HepG2 (cell line): ENCODE data around the gene CCL27. TPM values are rescaled to one million over a fixed set of nuclear protein-coding genes. Genes with fewer than 3 reads are reported as not detected.

ENCODE experiments used
- ATF1 ChIP-seq: IDR thresholded peaks from 2 replicates; pipeline ENCODE4 v1.6.1; 2016; ENCODE audit warnings: mild to moderate bottlenecking, control low read depth
- CEBPG ChIP-seq: IDR thresholded peaks from 2 replicates; pipeline ENCODE4 v1.6.1; 2016
- ETV5 ChIP-seq: IDR thresholded peaks from 2 replicates; pipeline ENCODE4 v1.6.1; 2018; ENCODE audit warnings: missing biosample characterization, missing genetic modification reagents, inconsistent platforms, borderline replicate concordance
- HNF4A ChIP-seq: sonication (generic); formaldehyde crosslinking; IDR thresholded peaks from 2 replicates; pipeline ENCODE4 v1.4.0; 2020; ENCODE audit warnings: missing genetic modification reagents
- ISL2 ChIP-seq: sonication (generic); formaldehyde crosslinking; IDR thresholded peaks from 2 replicates; pipeline ENCODE4 v1.5.0; 2020; ENCODE audit warnings: missing genetic modification reagents
- KDM3A ChIP-seq: IDR thresholded peaks from 2 replicates; pipeline ENCODE4 v1.6.1; 2018; ENCODE audit warnings: low read depth, missing compliant biosample characterization
- MTF2 ChIP-seq: sonication (generic); formaldehyde crosslinking; IDR thresholded peaks from 2 replicates; pipeline ENCODE4 v1.5.0; 2020; ENCODE audit warnings: missing genetic modification reagents, borderline replicate concordance
- PAF1 ChIP-seq: IDR thresholded peaks from 2 replicates; pipeline ENCODE4 v1.6.1; 2016; ENCODE audit warnings: missing genetic modification reagents, missing compliant biosample characterization
- POLR2G ChIP-seq: fragments of 200-400 bp; formaldehyde crosslinking; IDR thresholded peaks from 2 replicates; pipeline ENCODE4 v1.6.1; 2018; ENCODE audit warnings: mild to moderate bottlenecking, low read depth, low read length, moderate library complexity
- RCOR2 ChIP-seq: IDR thresholded peaks from 2 replicates; pipeline ENCODE4 v1.6.1; 2016; ENCODE audit warnings: missing biosample characterization, missing genetic modification reagents
- SP5 ChIP-seq: IDR thresholded peaks from 2 replicates; pipeline ENCODE4 v1.6.1; 2016; ENCODE audit warnings: low read depth, borderline replicate concordance
- SRSF9 ChIP-seq: fragments of 200-400 bp; formaldehyde crosslinking; IDR thresholded peaks from 2 replicates; pipeline ENCODE4 v1.6.1; 2018; ENCODE audit warnings: borderline replicate concordance, mild to moderate bottlenecking, low read depth, low read length; ENCODE audit not compliant: insufficient read depth, poor library complexity, severe bottlenecking
- TGIF2 ChIP-seq: IDR thresholded peaks from 2 replicates; pipeline ENCODE4 v1.6.1; 2016; ENCODE audit warnings: control low read depth, missing compliant biosample characterization
- ZNF256 ChIP-seq: sonication (generic); formaldehyde crosslinking; conservative IDR thresholded peaks from 2 replicates; pipeline ENCODE4 v1.4.0; 2020; ENCODE audit warnings: missing genetic modification reagents
- ZNF337 ChIP-seq: sonication (generic); formaldehyde crosslinking; IDR thresholded peaks from 2 replicates; pipeline ENCODE4 v1.5.1; 2020; ENCODE audit warnings: missing genetic modification reagents, low read depth, mild to moderate bottlenecking, borderline replicate concordance
- ZNF496 ChIP-seq: sonication (generic); formaldehyde crosslinking; IDR thresholded peaks from 2 replicates; pipeline ENCODE4 v1.8.1; 2023; ENCODE audit warnings: mild to moderate bottlenecking, moderate library complexity, missing genetic modification reagents; ENCODE audit not compliant: insufficient replicate concordance
- ZNF615 ChIP-seq: sonication (generic); formaldehyde crosslinking; IDR thresholded peaks from 2 replicates; pipeline ENCODE4 v1.5.0; 2020; ENCODE audit warnings: mild to moderate bottlenecking, missing genetic modification reagents, borderline replicate concordance
- ZNF674 ChIP-seq: sonication (generic); formaldehyde crosslinking; IDR thresholded peaks from 2 replicates; pipeline ENCODE4 v1.5.0; 2020; ENCODE audit warnings: low read depth, mild to moderate bottlenecking, missing genetic modification reagents
- ZNF768 ChIP-seq: sonication (generic); formaldehyde crosslinking; IDR thresholded peaks from 2 replicates; pipeline ENCODE4 v1.4.0; 2020; ENCODE audit warnings: missing genetic modification reagents
- ZNF776 ChIP-seq: sonication (generic); formaldehyde crosslinking; IDR thresholded peaks from 2 replicates; pipeline ENCODE4 v1.4.0; 2020; ENCODE audit warnings: mild to moderate bottlenecking, missing genetic modification reagents
- ZNF777 ChIP-seq: sonication (generic); formaldehyde crosslinking; IDR thresholded peaks from 2 replicates; pipeline ENCODE4 v1.4.0; 2020; ENCODE audit warnings: missing genetic modification reagents
- ZNF780A ChIP-seq: sonication (generic); formaldehyde crosslinking; IDR thresholded peaks from 2 replicates; pipeline ENCODE4 v1.8.0; 2022; ENCODE audit warnings: mild to moderate bottlenecking, missing genetic modification reagents, moderate library complexity
- polyA plus RNA-seq, 8 experiments: library from polyadenylated mRNA; depleted of rRNA in 3 of 8; stranded (reverse) in 7 of 8; unstranded in 1 of 8; fragments of >200 nt; fragmentation: Illumina TruSeq in 4 of 8; extraction: Trizol in 4 of 8; gene quantifications; 2 replicates each; pipeline versions ENCODE4 v1.2.1 to v1.2.3, GENCODE V29; 2011 to 2016; ENCODE audit warnings: low read depth in 4 of 8, missing spikeins in 1 of 8, mixed read lengths in 1 of 8; ENCODE audit not compliant: insufficient read depth in 1 of 8
- total RNA-seq, 5 experiments: library from RNA; depleted of rRNA; stranded (reverse); fragments of >200 nt; fragmentation: Illumina TruSeq; extraction: Trizol; gene quantifications; 2 replicates each; pipeline ENCODE4 v1.2.3, GENCODE V29; 2016; ENCODE audit warnings: low read depth in 1 of 5
- TF ChIP-seq, protein P1 (sequence below): sonication (generic); formaldehyde crosslinking; IDR thresholded peaks from 2 replicates; pipeline ENCODE4 v1.5.0; 2020; ENCODE audit warnings: mild to moderate bottlenecking, missing genetic modification reagents, borderline replicate concordance
- TF ChIP-seq, protein P2 (sequence below): sonication (generic); formaldehyde crosslinking; IDR thresholded peaks from 2 replicates; pipeline ENCODE4 v1.5.0; 2020; ENCODE audit warnings: missing genetic modification reagents

CCL27 gene
- total and polyA plus RNA-seq, 2 of the 13 experiments (the other 11 are each of a cell fraction or from before 2014, with no cell fraction given): not detected

DNA sequence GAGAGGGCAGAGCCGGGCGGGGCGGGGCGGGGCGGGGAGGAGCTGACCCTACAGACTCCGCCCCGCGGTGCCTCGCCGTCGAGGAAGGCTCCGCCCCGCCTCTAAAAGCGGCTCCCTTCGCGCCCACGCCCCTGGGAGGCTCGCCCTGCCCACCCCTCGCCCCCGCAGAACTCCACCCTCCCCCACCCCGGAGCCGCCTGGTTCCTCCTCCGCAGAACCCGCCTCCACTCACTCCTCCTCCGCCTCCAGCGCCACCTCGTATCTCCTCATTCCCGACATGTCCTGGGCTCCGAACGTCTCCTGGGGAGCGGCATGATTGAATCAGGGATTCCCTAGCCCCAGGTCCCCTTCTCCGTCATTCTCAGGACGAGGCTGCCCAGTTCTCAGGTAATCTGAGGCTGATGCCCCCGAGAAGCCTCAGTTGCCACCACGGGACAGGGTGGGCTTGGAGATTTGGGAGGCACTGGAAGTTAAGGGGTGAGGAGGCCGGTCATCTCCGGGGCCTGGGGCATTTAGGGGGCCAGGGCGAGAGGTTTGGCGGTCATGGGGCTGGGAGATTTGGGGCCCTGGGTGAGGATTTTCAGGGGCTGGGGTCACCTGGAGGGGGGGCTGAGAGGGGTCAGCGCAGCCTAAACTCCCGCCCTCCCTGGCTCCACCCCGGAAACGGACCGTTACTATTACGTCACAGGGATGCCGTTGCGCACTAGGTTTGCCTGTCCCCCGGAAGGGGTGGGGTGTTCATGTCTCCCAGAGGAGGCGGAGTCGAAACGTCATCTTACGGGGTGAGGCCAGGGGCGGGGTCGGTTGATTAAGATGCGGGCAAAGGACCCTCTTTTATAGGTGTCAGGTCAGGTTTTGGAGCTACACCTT, 3.2 kb upstream of the CCL27 start (continued):
- no peak for TF ChIP-seq RCOR2 (CRISPR knock-in tag)
- TF ChIP-seq ETV5: peak; percentile 51; the same call in 1 of the 2 replicates
- TF ChIP-seq POLR2G: peak; percentile 60
- no peak for TF ChIP-seq ZNF768 (CRISPR knock-in tag)
- no peak for TF ChIP-seq ZNF496 (CRISPR knock-in tag)
- TF ChIP-seq SRSF9: no peak
- TF ChIP-seq HNF4A: no peak
- no peak for TF ChIP-seq ZNF337 (CRISPR knock-in tag)
- TF ChIP-seq PAF1 (CRISPR knock-in tag): no peak
- TF ChIP-seq ZNF780A (CRISPR knock-in tag): no peak
- TF ChIP-seq KDM3A (CRISPR knock-in tag): 0 out of 2 replicates have a peak, but pooled peaks have one; percentile 3
- TF ChIP-seq ZNF615 (CRISPR knock-in tag): no peak
- TF ChIP-seq ISL2 (CRISPR knock-in tag): no peak
- no peak for TF ChIP-seq ZNF776 (CRISPR knock-in tag)
- TF ChIP-seq ZNF256 (CRISPR knock-in tag): no peak
- TF ChIP-seq, protein P1, sequence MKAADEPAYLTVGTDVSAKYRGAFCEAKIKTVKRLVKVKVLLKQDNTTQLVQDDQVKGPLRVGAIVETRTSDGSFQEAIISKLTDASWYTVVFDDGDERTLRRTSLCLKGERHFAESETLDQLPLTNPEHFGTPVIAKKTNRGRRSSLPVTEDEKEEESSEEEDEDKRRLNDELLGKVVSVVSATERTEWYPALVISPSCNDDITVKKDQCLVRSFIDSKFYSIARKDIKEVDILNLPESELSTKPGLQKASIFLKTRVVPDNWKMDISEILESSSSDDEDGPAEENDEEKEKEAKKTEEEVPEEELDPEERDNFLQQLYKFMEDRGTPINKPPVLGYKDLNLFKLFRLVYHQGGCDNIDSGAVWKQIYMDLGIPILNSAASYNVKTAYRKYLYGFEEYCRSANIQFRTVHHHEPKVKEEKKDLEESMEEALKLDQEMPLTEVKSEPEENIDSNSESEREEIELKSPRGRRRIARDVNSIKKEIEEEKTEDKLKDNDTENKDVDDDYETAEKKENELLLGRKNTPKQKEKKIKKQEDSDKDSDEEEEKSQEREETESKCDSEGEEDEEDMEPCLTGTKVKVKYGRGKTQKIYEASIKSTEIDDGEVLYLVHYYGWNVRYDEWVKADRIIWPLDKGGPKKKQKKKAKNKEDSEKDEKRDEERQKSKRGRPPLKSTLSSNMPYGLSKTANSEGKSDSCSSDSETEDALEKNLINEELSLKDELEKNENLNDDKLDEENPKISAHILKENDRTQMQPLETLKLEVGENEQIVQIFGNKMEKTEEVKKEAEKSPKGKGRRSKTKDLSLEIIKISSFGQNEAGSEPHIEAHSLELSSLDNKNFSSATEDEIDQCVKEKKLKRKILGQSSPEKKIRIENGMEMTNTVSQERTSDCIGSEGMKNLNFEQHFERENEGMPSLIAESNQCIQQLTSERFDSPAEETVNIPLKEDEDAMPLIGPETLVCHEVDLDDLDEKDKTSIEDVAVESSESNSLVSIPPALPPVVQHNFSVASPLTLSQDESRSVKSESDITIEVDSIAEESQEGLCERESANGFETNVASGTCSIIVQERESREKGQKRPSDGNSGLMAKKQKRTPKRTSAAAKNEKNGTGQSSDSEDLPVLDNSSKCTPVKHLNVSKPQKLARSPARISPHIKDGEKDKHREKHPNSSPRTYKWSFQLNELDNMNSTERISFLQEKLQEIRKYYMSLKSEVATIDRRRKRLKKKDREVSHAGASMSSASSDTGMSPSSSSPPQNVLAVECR (CRISPR knock-in tag): peak; percentile 43; the same call in 1 of the 2 replicates
- TF ChIP-seq ATF1 (CRISPR knock-in tag): peak; percentile 69; the same call in 1 of the 2 replicates
- no peak for TF ChIP-seq MTF2 (CRISPR knock-in tag)
- no peak for TF ChIP-seq TGIF2
- TF ChIP-seq, protein P2, sequence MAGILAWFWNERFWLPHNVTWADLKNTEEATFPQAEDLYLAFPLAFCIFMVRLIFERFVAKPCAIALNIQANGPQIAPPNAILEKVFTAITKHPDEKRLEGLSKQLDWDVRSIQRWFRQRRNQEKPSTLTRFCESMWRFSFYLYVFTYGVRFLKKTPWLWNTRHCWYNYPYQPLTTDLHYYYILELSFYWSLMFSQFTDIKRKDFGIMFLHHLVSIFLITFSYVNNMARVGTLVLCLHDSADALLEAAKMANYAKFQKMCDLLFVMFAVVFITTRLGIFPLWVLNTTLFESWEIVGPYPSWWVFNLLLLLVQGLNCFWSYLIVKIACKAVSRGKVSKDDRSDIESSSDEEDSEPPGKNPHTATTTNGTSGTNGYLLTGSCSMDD (CRISPR knock-in tag): no peak
- TF ChIP-seq ZNF674 (CRISPR knock-in tag): no peak
- peak; percentile 28; the same call in 1 of the 2 replicates for TF ChIP-seq SP5
- 0 out of 2 replicates have a peak, but pooled peaks have one; percentile 34 for TF ChIP-seq CEBPG (CRISPR knock-in tag)
- peak; percentile 63; the same call in 1 of the 2 replicates for TF ChIP-seq ZNF777
